Heart right ventricle (tissue), 16 donors: ENCODE data around the gene RASSF1. TPM values are rescaled to one million over a fixed set of nuclear protein-coding genes. Genes with fewer than 3 reads are reported as not detected.
A peak's percentile ranks its signal among the peaks of the same experiment; 100 is the strongest.

Experiments used
- ATAC-seq, 8 donors: fragments of 200-7000 bp; cut with Tn5 transposase; one replicate each; pipeline ENCODE4 v1.9.1; 2020; ENCODE audit warnings: mild to moderate bottlenecking in 8 of 8, moderate library complexity in 8 of 8, moderate number of reproducible peaks in 1 of 8
- DNase-seq, 2 donors: peaks; one replicate each; pipeline ENCODE4 v3.0.0-alpha.2; 2020
- H3K27ac ChIP-seq, 10 donors: fragments of 200-600 bp; sonication (generic) in 2 of 10; one replicate each; pipeline versions ENCODE4 v1.5.0 to v1.8.0; 2020 to 2022; ENCODE audit warnings: mild to moderate bottlenecking in 3 of 10
- H3K27me3 ChIP-seq, 7 donors: fragments of 200-600 bp; one replicate each; pipeline ENCODE4 v1.8.0; 2021 to 2022; ENCODE audit warnings: mild to moderate bottlenecking in 2 of 7
- H3K36me3 ChIP-seq, 9 donors: fragments of 200-600 bp; sonication (generic) in 1 of 9; one replicate each; pipeline versions ENCODE4 v1.5.0 to v1.8.0; 2020 to 2022; ENCODE audit warnings: mild to moderate bottlenecking in 2 of 9
- H3K4me1 ChIP-seq, 9 donors: fragments of 200-600 bp; sonication (generic) in 1 of 9; one replicate each; pipeline versions ENCODE4 v1.5.0 to v1.8.0; 2020 to 2022; ENCODE audit warnings: mild to moderate bottlenecking in 4 of 9
- H3K4me3 ChIP-seq, 10 donors: fragments of 200-600 bp; sonication (generic) in 2 of 10; one replicate each; pipeline versions ENCODE4 v1.5.0 to v1.8.0; 2020 to 2022; ENCODE audit warnings: mild to moderate bottlenecking in 7 of 10, moderate library complexity in 2 of 10
- H3K9me3 ChIP-seq, 11 donors: fragments of 200-600 bp in 10 of 11; sonication (generic) in 2 of 11; one replicate each; pipeline versions ENCODE4 v1.5.0 to v1.8.0; 2013 to 2022; ENCODE audit warnings: mild to moderate bottlenecking in 2 of 11, control low read depth in 1 of 11, moderate library complexity in 1 of 11
- CTCF ChIP-seq, 9 donors: fragments of 200-600 bp; sonication (generic) in 2 of 9; IDR thresholded peaks; one replicate each; pipeline versions ENCODE4 v1.5.0 to v1.8.0; 2021 to 2022; ENCODE audit warnings: antibody characterized with exemption in 9 of 9, mild to moderate bottlenecking in 5 of 9, moderate library complexity in 1 of 9
- WGBS, 2 donors: extraction: QIAGEN DNeasy Blood & Tissue Kit; methylation state at CpG; one replicate each; pipeline ENCODE4 v1.1.7; 2013; ENCODE audit warnings: inconsistent platforms in 1 of 2; 5-methylcytosine and 5-hydroxymethylcytosine counted together
- intact Hi-C, 10 donors: fragments of 100-400 bp; cut with DNase I; formaldehyde crosslinking; loops; one replicate each; pipeline versions ENCODE4 v1.11.1 to v1.14.2; 2022
- long read RNA-seq, 3 donors: library from polyadenylated mRNA; unstranded; transcript quantifications; one replicate each; pipeline ENCODE4 v2.0.0, GENCODE V29; 2020 to 2021
- polyA plus RNA-seq, 2 donors: library from polyadenylated mRNA; stranded (reverse); fragments of 200-250 nt; gene quantifications; one replicate each; pipeline ENCODE4 v1.2.3, GENCODE V29; 2013
- total RNA-seq, 10 donors: library from RNA; stranded (reverse); fragmentation: NEBNext Ultra II Directional in 3 of 10; extraction: Animal tissue kit (Norgen Biotek cat#: 25700) in 3 of 10; gene quantifications; one replicate each; pipeline versions ENCODE4 v1.2.1 to v1.2.4, GENCODE V29; 2021 to 2023
- donor health status: Arrhythmogenic right ventricular cardiomyopathy.
- donor health status: ischemic (EF 13 %, LVEDD 7.1; RV severe dilation, severe dysfunction).
- donor health status: healthy with polysubstance abuse.
- donor health status: DM: no; HTN: yes; CAD: no.
- donor health status: DM: no; HTN: no; CAD: no.
- donor health status: ischemic (EF 25% LVEDD 6.9; RV normal size, moderate dysfunction).
- donor health status: ischemic (EF 25% LVEDD 5.7; RV mildly dilated, moderate dysfunction).
- donor health status: healthy.
- donor health status: DM: yes; HTN: yes; CAD: no.
- donor health status: Ischemic cardiomyopathy.
- donor health status: ischemic (EF 35%, LVEDD 5.7; RV mildly dilated, moderate dysfunction).
- donor health status: nonischemic (EF 11% LVEDD 7.7; RV severe dilation, severe dysfunction).
- donor health status: DM: yes; HTN: yes; CAD: no.
- donor health status: PGD.
- donor health status: ischemic (EF 29% LVEDD 5.4; RV normal size, mild dysfunction).
- donor health status: nonischemic (EF 23%, LVEDD 6.1; RV moderate dilation, normal function).

The RASSF1 gene
- total RNA-seq (10 to 100 TPM in 8 of 10 donors, 1 to 10 TPM in 2; 9.9 to 17.8 (median 11.9) TPM), polyA plus RNA-seq (10 to 100 TPM; 22.1 to 59.8 TPM)
- long read RNA-seq, donor 1, transcript RASSF1-201 (5 exons, 1,757 nt): major isoform, 32 of 56 reads
- long read RNA-seq, donor 1, transcript RASSF1-203 (6 exons, 1,923 nt): minor isoform, 6 of 56 reads
- long read RNA-seq, donor 1, partial matches to known transcripts: 8 of 56 reads
- long read RNA-seq, donor 1, other reads (novel, unspliced or antisense): 6 of 56 reads
- long read RNA-seq, donor 2, transcript RASSF1-203 (6 exons, 1,923 nt): minor isoform, 9 of 47 reads
- long read RNA-seq, donor 2, transcript RASSF1-201 (5 exons, 1,757 nt): major isoform, 27 of 47 reads
- long read RNA-seq, donor 2, partial matches to known transcripts: 2 of 47 reads
- long read RNA-seq, donor 2, other reads (novel, unspliced or antisense): 7 of 47 reads
- long read RNA-seq, donor 3, transcript RASSF1-201 (5 exons, 1,757 nt): major isoform, 80 of 98 reads
- long read RNA-seq, donor 3, transcript RASSF1-203 (6 exons, 1,923 nt): minor isoform, 5 of 98 reads
- long read RNA-seq, donor 3, partial matches to known transcripts: 7 of 98 reads
- long read RNA-seq, donor 3, other reads (novel, unspliced or antisense): 5 of 98 reads

GRCh38 chr3:50340448-50341329 is at the start of gene RASSF1:
RASSF1 (minus strand) TSS chr3:50340836; CDS start chr3:50340805, 31 bp downstream.
- Histone ChIP-seq H3K4me3 (peak within 1 kb of the TSS; percentile 46 to 88 (median 64)), H3K27ac (peak within 1 kb of the TSS; percentile 51 to 100 (median 96)), H3K9me3 (no peaks in the 10 kb centered on the region), H3K4me1 (peaks cover 17 to 64% (median 51%) of the 10 kb centered on the region in 9 donors), H3K27me3 (no peaks in the 10 kb centered on the region), H3K36me3 (peaks cover 0 to 5% (median 0%) of the 10 kb centered on the region in 9 donors)
- peak in 1 of 9 donors; percentile 12 for TF ChIP-seq CTCF (IDR thresholded peaks at IDR 0.05)
- DNase-seq (peak; percentile 79 to 81), ATAC-seq (peak; percentile 12 to 58 (median 38))
- 6 to 8% methylated on average over 63 to 85 of the region's 85 CpGs for WGBS, 2 donors
- intact Hi-C loops: loop anchor here in 1 of 10 donors (10.0 kb wide), 1 partner anchor 1094 kb away; no protein-coding TSS in a partner anchor

- TF ChIP-seq CTCF (IDR thresholded peaks at IDR 0.05): no peak
- DNase-seq (no peak), ATAC-seq (no peak)
- Histone ChIP-seq H3K27ac (no peak overlapping the region), H3K27me3 (no peaks in the 10 kb centered on the region), H3K9me3 (no peaks in the 10 kb centered on the region), H3K36me3 (no peaks in the 10 kb centered on the region), H3K4me3 (no peak overlapping the region), H3K4me1 (peaks cover 9 to 33% (median 26%) of the 10 kb centered on the region in 9 donors)
- WGBS, 2 donors: 93 to 96% methylated on average over 6 of the region's 6 CpGs
- intact Hi-C loops: no loop called here
These were observed 48.8 kb upstream of the RASSF1 start for GRCh38 chr3:50389414-50389767.

GRCh38 chr3:50388720-50389413 is 48.2 kb upstream of the RASSF1 start:
- no peak for TF ChIP-seq CTCF (IDR thresholded peaks at IDR 0.05)
- intact Hi-C loops: no loop called here
- H3K4me1 ChIP-seq: peaks cover 9 to 33% (median 26%) of the 10 kb centered on the region in 9 donors
- no peak for DNase-seq
- H3K36me3 ChIP-seq: no peaks in the 10 kb centered on the region
- H3K9me3 ChIP-seq: no peaks in the 10 kb centered on the region
- no peak for ATAC-seq
- WGBS, 2 donors: 89 to 90% methylated on average over 20 to 22 of the region's 22 CpGs
- H3K4me3 ChIP-seq: no peak overlapping the region
- no peak overlapping the region for H3K27ac ChIP-seq
- no peaks in the 10 kb centered on the region for H3K27me3 ChIP-seq
